ENCODE measurements around the gene PRICKLE2. TPM values are rescaled to one million over a fixed set of nuclear protein-coding genes. Genes with fewer than 3 reads are reported as not detected.

PRICKLE2 gene
- total and polyA plus RNA-seq, 2 donors (not counting 3 experiments of a cell fraction or from before 2014, with no cell fraction given), result 3.0 to 7.1 TPM

- Histone ChIP-seq H3K9me3 (replicated peaks; ENCODE audit: control insufficient read depth, insufficient read depth, low read length) (no peaks in the 10 kb centered on the region), H3K4me1 (ENCODE audit: control insufficient read depth, extremely low read depth, insufficient read depth, low read length) (no peaks in the 10 kb centered on the region), H3K27me3 (ENCODE audit: control insufficient read depth in 2 of 2, insufficient read depth in 2 of 2, low read length in 2 of 2) (no peaks in the 10 kb centered on the region), H4K20me1 (replicated peaks; ENCODE audit: control insufficient read depth, extremely low read depth, insufficient read depth, low read length) (no peaks in the 10 kb centered on the region), H3K36me3 (ENCODE audit: control insufficient read depth in 2 of 2, extremely low read depth in 1 of 2, insufficient read depth in 2 of 2, low read length in 2 of 2) (peaks cover 0 to 10% of the 10 kb centered on the region in 2 experiments), H3K4me3 (replicated peaks in 1 of 3; ENCODE audit: insufficient read depth in 1 of 3, low read depth in 1 of 3, low read length in 3 of 3) (no peak overlapping the region), H3K9me1 (replicated peaks; ENCODE audit: control insufficient read depth, extremely low read depth, insufficient read depth, low read length) (no peaks in the 10 kb centered on the region), H3K27ac (ENCODE audit: insufficient read depth, low read depth, low read length) (no peak overlapping the region), H2AFZ (ENCODE audit: low read depth, low read length) (no peak overlapping the region), H3K79me2 (ENCODE audit: control insufficient read depth, insufficient read depth, low read length) (no peaks in the 10 kb centered on the region), H3K9ac (replicated peaks; ENCODE audit: extremely low read depth, insufficient read depth, low read length) (no peak overlapping the region), H3K4me2 (ENCODE audit: insufficient read depth, low read length) (no peak overlapping the region)
- intact Hi-C loops (cut with micrococcal nuclease), result loop anchor here (10.0 kb wide), 1 partner anchor 243 kb away; no protein-coding TSS in a partner anchor
- dilution Hi-C loops (cut with MboI; ENCODE audit: extremely low pct_ligation_motif_present, low sequenced_read_pairs), result no loop called here
- no TSS peak for BruUV-seq (replicated peaks)
- DNase-seq (ENCODE audit: low read depth, low spot score) (no peak), FAIRE-seq (peak; percentile 46)
- TF ChIP-seq MYC (IDR thresholded peaks at IDR 0.05; ENCODE audit: low read depth, low read length) (no peak), POLR2AphosphoS5 (IDR thresholded peaks at IDR 0.05; ENCODE audit: insufficient read depth, low read depth, low read length) (no peak), FOS (IDR thresholded peaks at IDR 0.05; ENCODE audit: borderline replicate concordance, insufficient read depth, low read length) (no peak), EZH2 (IDR thresholded peaks at IDR 0.05; ENCODE audit: borderline replicate concordance, low read depth, low read length, severe bottlenecking) (no peak), POLR2A (IDR thresholded peaks at IDR 0.05; ENCODE audit: low read depth, low read length) (no peak), GATA2 (IDR thresholded peaks at IDR 0.05; ENCODE audit: insufficient read depth, insufficient read length, low read depth, low read length) (no peak), JUN (IDR thresholded peaks at IDR 0.05; ENCODE audit: borderline replicate concordance, insufficient read depth, insufficient read length, low read depth) (no peak), MAX (IDR thresholded peaks at IDR 0.05; ENCODE audit: insufficient read depth, insufficient read length) (no peak), CTCF (IDR thresholded peaks at IDR 0.05; ENCODE audit: extremely low read depth in 1 of 2, insufficient read depth in 1 of 2, low read depth in 1 of 2, low read length in 2 of 2) (no peak)
- ChIA-PET POLR2A (no interaction called here), CTCF (interaction anchor here (1.0 to 1.4 kb wide), 2 partner anchors 8 to 302 kb away, joined by 3 to 6 read pairs; no protein-coding TSS in a partner anchor)
These were observed 63.7 kb downstream of the PRICKLE2 start for GRCh38 chr3:64161481-64161952.
